Large intestine (tissue), 3 donors: Measurements from ENCODE around the gene CPEB2. TPM values are rescaled to one million over a fixed set of nuclear protein-coding genes. Genes with fewer than 3 reads are reported as not detected.

Source experiments
- DNase-seq, 2 donors: peaks; one replicate each; pipeline versions ENCODE4 v3.0.0 to v3.0.0-alpha.2; 2013
- H3K27ac ChIP-seq: one replicate; pipeline ENCODE4 v1.5.1; 2013; ENCODE audit warnings: low read length
- H3K27me3 ChIP-seq: 2 replicates; pipeline ENCODE4 v1.6.1; 2013; ENCODE audit warnings: low read length; ENCODE audit not compliant: control insufficient read depth, insufficient read depth
- H3K36me3 ChIP-seq: 2 replicates; pipeline ENCODE4 v1.6.1; 2013; ENCODE audit warnings: low read length; ENCODE audit not compliant: control insufficient read depth, insufficient read depth
- H3K4me1 ChIP-seq: one replicate; pipeline ENCODE4 v1.6.1; 2013; ENCODE audit warnings: low read length; ENCODE audit not compliant: control insufficient read depth, insufficient read depth
- H3K4me3 ChIP-seq: one replicate; pipeline ENCODE4 v1.5.1; 2013; ENCODE audit warnings: low read length
- H3K9me3 ChIP-seq: one replicate; pipeline ENCODE4 v1.6.1; 2013; ENCODE audit warnings: mild to moderate bottlenecking, low read depth, low read length, moderate library complexity; ENCODE audit not compliant: control insufficient read depth
- WGBS: methylation state at CpG from one replicate; pipeline ENCODE4 v1.1.5; 2013; ENCODE audit warnings: low lambda C conversion rate; ENCODE audit not compliant: insufficient coverage; 5-methylcytosine and 5-hydroxymethylcytosine counted together
- polyA plus RNA-seq: library from polyadenylated mRNA; unstranded; fragments of 120-200 nt; gene quantifications from one replicate; pipeline ENCODE4 v1.2.1, GENCODE V29; 2013

CPEB2 gene
- polyA plus RNA-seq, 1 donor, result 18.3 TPM

GRCh38 chr4:15007201-15007600 is 4.9 kb downstream of the CPEB2 start:
- H3K4me1 ChIP-seq, result peaks cover 3% of the 10 kb centered on the region
- H3K9me3 ChIP-seq, result no peaks in the 10 kb centered on the region
- H3K27ac ChIP-seq, result no peak overlapping the region
- no peak overlapping the region for H3K4me3 ChIP-seq
- WGBS, result 100% methylated on average over 1 of the region's 6 CpGs
- no peaks in the 10 kb centered on the region for H3K27me3 ChIP-seq
- DNase-seq, result no peak
- peaks cover 15% of the 10 kb centered on the region for H3K36me3 ChIP-seq

- Histone ChIP-seq H3K27me3 (no peaks in the 10 kb centered on the region), H3K9me3 (no peaks in the 10 kb centered on the region), H3K27ac (no peak overlapping the region), H3K4me3 (no peak overlapping the region), H3K4me1 (peaks cover 3% of the 10 kb centered on the region), H3K36me3 (peaks cover 17% of the 10 kb centered on the region)
- peak in 1 of 2 donors; percentile 6 for DNase-seq
These were observed 7.8 kb downstream of the CPEB2 start for GRCh38 chr4:15010038-15010585.

- Histone ChIP-seq H3K27me3 (no peaks in the 10 kb centered on the region), H3K27ac (no peak overlapping the region), H3K4me3 (no peak overlapping the region), H3K36me3 (peaks cover 22% of the 10 kb centered on the region), H3K4me1 (peaks cover 3% of the 10 kb centered on the region), H3K9me3 (no peaks in the 10 kb centered on the region)
- DNase-seq, result no peak
- WGBS, result no CpG with 5 or more reads among the region's 9 CpGs
These were observed 8.9 kb downstream of the CPEB2 start for GRCh38 chr4:15011166-15011565.

- H3K36me3 ChIP-seq, result peaks cover 21% of the 10 kb centered on the region
- no peak for DNase-seq
- no peak overlapping the region for H3K27ac ChIP-seq
- no peaks in the 10 kb centered on the region for H3K9me3 ChIP-seq
- WGBS, result 81% methylated on average over 3 of the region's 3 CpGs
- H3K4me1 ChIP-seq, result no peaks in the 10 kb centered on the region
- no peak overlapping the region for H3K4me3 ChIP-seq
- no peaks in the 10 kb centered on the region for H3K27me3 ChIP-seq
These were observed 9.9 kb downstream of the CPEB2 start for GRCh38 chr4:15012017-15012788.

- Histone ChIP-seq H3K4me3 (no peak overlapping the region), H3K4me1 (no peaks in the 10 kb centered on the region), H3K27ac (no peak overlapping the region), H3K36me3 (peaks cover 18% of the 10 kb centered on the region), H3K9me3 (no peaks in the 10 kb centered on the region), H3K27me3 (no peaks in the 10 kb centered on the region)
- DNase-seq, result peak in 1 of 2 donors; percentile 33
These were observed 11.3 kb downstream of the CPEB2 start for GRCh38 chr4:15013585-15013984.

GRCh38 chr4:15015170-15015569 is 12.9 kb downstream of the CPEB2 start:
- Histone ChIP-seq H3K36me3 (peaks cover 20% of the 10 kb centered on the region), H3K27me3 (no peaks in the 10 kb centered on the region), H3K27ac (no peak overlapping the region), H3K4me1 (no peaks in the 10 kb centered on the region), H3K9me3 (no peaks in the 10 kb centered on the region), H3K4me3 (no peak overlapping the region)
- no peak for DNase-seq
- whole genome bisulfite sequencing, result no CpG with 5 or more reads among the region's 1 CpG

GRCh38 chr4:15018361-15018760 is 16.1 kb downstream of the CPEB2 start:
- no peaks in the 10 kb centered on the region for H3K4me1 ChIP-seq
- H3K27ac ChIP-seq, result no peak overlapping the region

GRCh38 chr4:15020502-15021286 is 18.4 kb downstream of the CPEB2 start:
- H3K4me3 ChIP-seq, result no peak overlapping the region
- H3K27ac ChIP-seq, result no peak overlapping the region
- H3K4me1 ChIP-seq, result no peaks in the 10 kb centered on the region
- WGBS, result 100% methylated on average over 3 of the region's 7 CpGs
- no peak for DNase-seq
- peaks cover 14% of the 10 kb centered on the region for H3K36me3 ChIP-seq
- H3K27me3 ChIP-seq, result no peaks in the 10 kb centered on the region
- no peaks in the 10 kb centered on the region for H3K9me3 ChIP-seq

More at GRCh38 chr4:15018361-15018760, 16.1 kb downstream of the CPEB2 start:
- no peak for DNase-seq
- Histone ChIP-seq H3K9me3 (no peaks in the 10 kb centered on the region), H3K4me3 (no peak overlapping the region), H3K36me3 (peaks cover 18% of the 10 kb centered on the region), H3K27me3 (no peaks in the 10 kb centered on the region)

GRCh38 chr4:15021311-15021710 is 19.0 kb downstream of the CPEB2 start:
- Histone ChIP-seq H3K9me3 (no peaks in the 10 kb centered on the region), H3K4me3 (no peak overlapping the region), H3K27ac (no peak overlapping the region), H3K27me3 (no peaks in the 10 kb centered on the region), H3K36me3 (peaks cover 11% of the 10 kb centered on the region), H3K4me1 (no peaks in the 10 kb centered on the region)
- WGBS, result 43% methylated on average over 2 of the region's 2 CpGs
- no peak for DNase-seq

- no CpG with 5 or more reads among the region's 2 CpGs for WGBS
- H3K9me3 ChIP-seq, result no peaks in the 10 kb centered on the region
- no peak overlapping the region for H3K27ac ChIP-seq
- peaks cover 11% of the 10 kb centered on the region for H3K36me3 ChIP-seq
- H3K4me1 ChIP-seq, result no peaks in the 10 kb centered on the region
- H3K27me3 ChIP-seq, result no peaks in the 10 kb centered on the region
- no peak overlapping the region for H3K4me3 ChIP-seq
- DNase-seq, result no peak
These were observed 19.7 kb downstream of the CPEB2 start for GRCh38 chr4:15021946-15022345.
